ENCODE measurements around the gene ZNF280A.

The ZNF280A gene

GRCh38 chr22:22554587-22555284 lies 34.7 kb upstream of the ZNF280A start:
- H3K79me1 ChIP-seq (ENCODE audit: low read length): no peaks in the 10 kb centered on the region
- no peak overlapping the region for H3K23ac ChIP-seq (ENCODE audit: low read length)
- no peak overlapping the region for H3K18ac ChIP-seq (ENCODE audit: low read length)
- H2BK12ac ChIP-seq (ENCODE audit: low read length): no peak overlapping the region
- DNase-seq: peak in 1 of 2 donors; percentile 36
- no peak overlapping the region for H3K4ac ChIP-seq (ENCODE audit: low read depth, low read length)
- H3K14ac ChIP-seq (ENCODE audit: low read length): no peak overlapping the region
- no peak overlapping the region for H4K12ac ChIP-seq (ENCODE audit: low read depth, low read length)
- H2BK5ac ChIP-seq (ENCODE audit: low read depth, low read length, poor library complexity): no peak overlapping the region
- no peak overlapping the region for H3K4me3 ChIP-seq (ENCODE audit: low read depth, low read length)
- H2AK5ac ChIP-seq (ENCODE audit: low read length): no peak overlapping the region
- H3K4me2 ChIP-seq (ENCODE audit: low read length): no peak overlapping the region
- no peak overlapping the region for H4K91ac ChIP-seq (ENCODE audit: low read depth, low read length)
- no peaks in the 10 kb centered on the region for H3K4me1 ChIP-seq (ENCODE audit: control insufficient read depth in 1 of 2, insufficient read depth in 2 of 2, low read length in 2 of 2)
- H3K27me3 ChIP-seq (ENCODE audit: insufficient read depth, low read length): no peaks in the 10 kb centered on the region
- H3K27ac ChIP-seq (ENCODE audit: low read depth, low read length): no peak overlapping the region
- no peak overlapping the region for H2AFZ ChIP-seq (ENCODE audit: insufficient read depth, low read length, poor library complexity)
- no peak overlapping the region for H3K9ac ChIP-seq (ENCODE audit: low read length)
- H3K79me2 ChIP-seq (ENCODE audit: control insufficient read depth, insufficient read depth, low read length, poor library complexity): no peaks in the 10 kb centered on the region
- no peaks in the 10 kb centered on the region for H3K36me3 ChIP-seq (ENCODE audit: control insufficient read depth in 1 of 2, insufficient read depth in 2 of 2, low read length in 2 of 2)
- no CpG with 5 or more reads among the region's 4 CpGs for WGBS (ENCODE audit: extremely low coverage, insufficient coverage, insufficient read length)
- H4K8ac ChIP-seq (ENCODE audit: low read depth, low read length): no peak overlapping the region
- no peak overlapping the region for H2BK120ac ChIP-seq (ENCODE audit: insufficient read depth, low read length, poor library complexity)
- peaks cover 26% of the 10 kb centered on the region for H3K9me3 ChIP-seq (ENCODE audit: insufficient read depth, low read depth, low read length)

GRCh38 chr22:22553735-22554586 lies 33.9 kb upstream of the ZNF280A start:
- H3K27me3 ChIP-seq (ENCODE audit: insufficient read depth, low read length): peaks cover 3% of the 10 kb centered on the region
- H3K23ac ChIP-seq (ENCODE audit: low read length): no peak overlapping the region
- WGBS (ENCODE audit: extremely low coverage, insufficient coverage, insufficient read length): no CpG with 5 or more reads among the region's 8 CpGs
- H3K4ac ChIP-seq (ENCODE audit: low read depth, low read length): no peak overlapping the region
- no peak overlapping the region for H4K12ac ChIP-seq (ENCODE audit: low read depth, low read length)
- no peak overlapping the region for H3K14ac ChIP-seq (ENCODE audit: low read length)
- no peak overlapping the region for H4K8ac ChIP-seq (ENCODE audit: low read depth, low read length)
- H2AK5ac ChIP-seq (ENCODE audit: low read length): no peak overlapping the region
- no peaks in the 10 kb centered on the region for H3K79me1 ChIP-seq (ENCODE audit: low read length)
- H3K79me2 ChIP-seq (ENCODE audit: control insufficient read depth, insufficient read depth, low read length, poor library complexity): no peaks in the 10 kb centered on the region
- H3K4me2 ChIP-seq (ENCODE audit: low read length): no peak overlapping the region
- H2BK12ac ChIP-seq (ENCODE audit: low read length): no peak overlapping the region
- no peaks in the 10 kb centered on the region for H3K36me3 ChIP-seq (ENCODE audit: control insufficient read depth in 1 of 2, insufficient read depth in 2 of 2, low read length in 2 of 2)
- no peaks in the 10 kb centered on the region for H3K4me1 ChIP-seq (ENCODE audit: control insufficient read depth in 1 of 2, insufficient read depth in 2 of 2, low read length in 2 of 2)
- H2BK5ac ChIP-seq (ENCODE audit: low read depth, low read length, poor library complexity): no peak overlapping the region
- DNase-seq: no peak
- no peak overlapping the region for H3K4me3 ChIP-seq (ENCODE audit: low read depth, low read length)
- no peak overlapping the region for H3K9ac ChIP-seq (ENCODE audit: low read length)
- no peak overlapping the region for H3K27ac ChIP-seq (ENCODE audit: low read depth, low read length)
- H2BK120ac ChIP-seq (ENCODE audit: insufficient read depth, low read length, poor library complexity): no peak overlapping the region
- H2AFZ ChIP-seq (ENCODE audit: insufficient read depth, low read length, poor library complexity): no peak overlapping the region
- no peak overlapping the region for H3K18ac ChIP-seq (ENCODE audit: low read length)
- H3K9me3 ChIP-seq (ENCODE audit: insufficient read depth, low read depth, low read length): peaks cover 22% of the 10 kb centered on the region
- no peak overlapping the region for H4K91ac ChIP-seq (ENCODE audit: low read depth, low read length)

- DNase-seq: no peak
- H3K27ac ChIP-seq (ENCODE audit: low read depth, low read length): no peak overlapping the region
- no peak overlapping the region for H2BK120ac ChIP-seq (ENCODE audit: insufficient read depth, low read length, poor library complexity)
- H3K14ac ChIP-seq (ENCODE audit: low read length): no peak overlapping the region
- no peaks in the 10 kb centered on the region for H3K4me1 ChIP-seq (ENCODE audit: control insufficient read depth in 1 of 2, insufficient read depth in 2 of 2, low read length in 2 of 2)
- no peak overlapping the region for H2AFZ ChIP-seq (ENCODE audit: insufficient read depth, low read length, poor library complexity)
- H4K12ac ChIP-seq (ENCODE audit: low read depth, low read length): no peak overlapping the region
- H3K4ac ChIP-seq (ENCODE audit: low read depth, low read length): no peak overlapping the region
- no peak overlapping the region for H2BK5ac ChIP-seq (ENCODE audit: low read depth, low read length, poor library complexity)
- no peak overlapping the region for H3K4me2 ChIP-seq (ENCODE audit: low read length)
- H3K79me1 ChIP-seq (ENCODE audit: low read length): no peaks in the 10 kb centered on the region
- H3K18ac ChIP-seq (ENCODE audit: low read length): no peak overlapping the region
- H4K8ac ChIP-seq (ENCODE audit: low read depth, low read length): no peak overlapping the region
- no peaks in the 10 kb centered on the region for H3K79me2 ChIP-seq (ENCODE audit: control insufficient read depth, insufficient read depth, low read length, poor library complexity)
- H3K36me3 ChIP-seq (ENCODE audit: control insufficient read depth in 1 of 2, insufficient read depth in 2 of 2, low read length in 2 of 2): no peaks in the 10 kb centered on the region
- peaks cover 26% of the 10 kb centered on the region for H3K9me3 ChIP-seq (ENCODE audit: insufficient read depth, low read depth, low read length)
- peaks cover 3% of the 10 kb centered on the region for H3K27me3 ChIP-seq (ENCODE audit: insufficient read depth, low read length)
- H4K91ac ChIP-seq (ENCODE audit: low read depth, low read length): no peak overlapping the region
- H3K4me3 ChIP-seq (ENCODE audit: low read depth, low read length): no peak overlapping the region
- H3K23ac ChIP-seq (ENCODE audit: low read length): no peak overlapping the region
- no peak overlapping the region for H3K9ac ChIP-seq (ENCODE audit: low read length)
- H2BK12ac ChIP-seq (ENCODE audit: low read length): no peak overlapping the region
- no CpG with 5 or more reads among the region's 1 CpG for WGBS (ENCODE audit: extremely low coverage, insufficient coverage, insufficient read length)
- no peak overlapping the region for H2AK5ac ChIP-seq (ENCODE audit: low read length)
Observed at GRCh38 chr22:22553141-22553540, 33.1 kb upstream of the ZNF280A start.

- Histone ChIP-seq H2AFZ (ENCODE audit: insufficient read depth, low read length, poor library complexity) (no peak overlapping the region), H3K9me3 (ENCODE audit: insufficient read depth, low read depth, low read length) (peaks cover 28% of the 10 kb centered on the region), H3K23ac (ENCODE audit: low read length) (no peak overlapping the region), H4K91ac (ENCODE audit: low read depth, low read length) (no peak overlapping the region), H2BK120ac (ENCODE audit: insufficient read depth, low read length, poor library complexity) (no peak overlapping the region), H3K9ac (ENCODE audit: low read length) (no peak overlapping the region), H4K12ac (ENCODE audit: low read depth, low read length) (no peak overlapping the region), H2AK5ac (ENCODE audit: low read length) (no peak overlapping the region), H3K14ac (ENCODE audit: low read length) (no peak overlapping the region), H4K8ac (ENCODE audit: low read depth, low read length) (no peak overlapping the region), H3K4me1 (ENCODE audit: control insufficient read depth in 1 of 2, insufficient read depth in 2 of 2, low read length in 2 of 2) (no peaks in the 10 kb centered on the region), H3K18ac (ENCODE audit: low read length) (no peak overlapping the region), H3K4me2 (ENCODE audit: low read length) (no peak overlapping the region), H3K36me3 (ENCODE audit: control insufficient read depth in 1 of 2, insufficient read depth in 2 of 2, low read length in 2 of 2) (no peaks in the 10 kb centered on the region), H3K27ac (ENCODE audit: low read depth, low read length) (no peak overlapping the region), H3K4ac (ENCODE audit: low read depth, low read length) (no peak overlapping the region), H3K79me2 (ENCODE audit: control insufficient read depth, insufficient read depth, low read length, poor library complexity) (no peaks in the 10 kb centered on the region), H2BK12ac (ENCODE audit: low read length) (no peak overlapping the region), H2BK5ac (ENCODE audit: low read depth, low read length, poor library complexity) (no peak overlapping the region), H3K4me3 (ENCODE audit: low read depth, low read length) (no peak overlapping the region), H3K27me3 (ENCODE audit: insufficient read depth, low read length) (peaks cover 5% of the 10 kb centered on the region), H3K79me1 (ENCODE audit: low read length) (no peaks in the 10 kb centered on the region)
- DNase-seq: peak; percentile 53 to 67
- WGBS (ENCODE audit: extremely low coverage, insufficient coverage, insufficient read length): no CpG with 5 or more reads among the region's 4 CpGs
Observed at GRCh38 chr22:22552630-22553029, 32.6 kb upstream of the ZNF280A start.
